ENCODE results near the gene PRND. TPM values are rescaled to one million over a fixed set of nuclear protein-coding genes. Genes with fewer than 3 reads are reported as not detected.
"Not testable (repeated sequence)": the region's sequence is repeated elsewhere in the genome, so short reads cannot be mapped to it uniquely, and the experiment has no call there.

Gene PRND
- total and polyA plus RNA-seq, 12 donors = 0.17 TPM; not detected in 11

- WGBS, 4 donors = 74 to 93% (median 80%) methylated on average over 3 to 4 of the region's 4 CpGs
- Histone ChIP-seq H3K4me3 (no peak overlapping the region), H3K4me1 (replicated peaks in 1 of 2) (no peaks in the 10 kb centered on the region), H3K9me3 (replicated peaks in 1 of 3) (no peaks in the 10 kb centered on the region), H3K36me3 (replicated peaks in 1 of 2) (no peaks in the 10 kb centered on the region), H3K27ac (no peak overlapping the region), H3K27me3 (no peaks in the 10 kb centered on the region)
- no peak for DNase-seq
- intact Hi-C loops (cut with DNase I) = no loop called here
- TF ChIP-seq CTCF (IDR thresholded peaks at IDR 0.05) = no peak
- TF ChIP-seq POLR2A (IDR thresholded peaks at IDR 0.05) = no peak
Observed at GRCh38 chr20:4749326-4749725, 27.6 kb downstream of the PRND start.

GRCh38 chr20:4750381-4750780 is 28.7 kb downstream of the PRND start:
- Histone ChIP-seq H3K9me3 (replicated peaks in 1 of 3) (no peaks in the 10 kb centered on the region), H3K36me3 (replicated peaks in 1 of 2) (no peaks in the 10 kb centered on the region), H3K4me1 (replicated peaks in 1 of 2) (no peaks in the 10 kb centered on the region), H3K4me3 (no peak overlapping the region), H3K27ac (no peak overlapping the region), H3K27me3 (no peaks in the 10 kb centered on the region)
- TF ChIP-seq CTCF (IDR thresholded peaks at IDR 0.05) = no peak
- TF ChIP-seq POLR2A (IDR thresholded peaks at IDR 0.05) = no peak
- no peak for DNase-seq
- intact Hi-C loops (cut with DNase I) = loop anchor here (5.0 to 10.0 kb wide), 2 partner anchors 194 to 347 kb away; no protein-coding TSS in a partner anchor
- 44 to 77% (median 56%) methylated on average over 3 to 4 of the region's 4 CpGs for WGBS, 4 donors

- H3K4me1 ChIP-seq (replicated peaks in 1 of 2); H3K27me3 ChIP-seq; H3K27ac ChIP-seq; H3K4me3 ChIP-seq; H3K9me3 ChIP-seq (replicated peaks in 1 of 3); H3K36me3 ChIP-seq (replicated peaks in 1 of 2): not testable (repeated sequence)
- intact Hi-C loops (cut with DNase I) = loop anchor here in 1 of 2 donors (10.0 kb wide), 1 partner anchor 186 kb away; no protein-coding TSS in a partner anchor
- peak in 1 of 7 donors; percentile 22 for DNase-seq
- 67 to 73% (median 70%) methylated on average over 9 to 16 of the region's 16 CpGs for WGBS, 4 donors
Observed at GRCh38 chr20:4759100-4759884, 37.6 kb downstream of the PRND start.

GRCh38 chr20:4763261-4763660 is 41.6 kb downstream of the PRND start:
- Histone ChIP-seq H3K27me3 (no peaks in the 10 kb centered on the region), H3K4me1 (replicated peaks in 1 of 2) (peaks cover 8 to 9% of the 10 kb centered on the region in 2 donors), H3K9me3 (replicated peaks in 1 of 3) (no peaks in the 10 kb centered on the region), H3K36me3 (replicated peaks in 1 of 2) (no peaks in the 10 kb centered on the region), H3K27ac (no peak overlapping the region), H3K4me3 (no peak overlapping the region)
- no peak for TF ChIP-seq CTCF (IDR thresholded peaks at IDR 0.05)
- TF ChIP-seq POLR2A (IDR thresholded peaks at IDR 0.05) = no peak
- intact Hi-C loops (cut with DNase I) = no loop called here
- 87 to 91% (median 88%) methylated on average over 10 of the region's 10 CpGs for WGBS, 4 donors
- DNase-seq = no peak
